GM12874 (cell line): ENCODE measurements around the gene RBM26.

Experiments used
- CTCF ChIP-seq: IDR thresholded peaks from 2 replicates; pipeline ENCODE4 v1.5.1; 2011; ENCODE audit warnings: low read depth, mild to moderate bottlenecking, control low read depth, low read length, moderate library complexity; ENCODE audit not compliant: insufficient read depth

RBM26 gene

GRCh38 chr13:79352107-79352506 is 53.9 kb downstream of the RBM26 start:
- TF ChIP-seq CTCF = no peak

GRCh38 chr13:79349011-79349410 is 57.0 kb downstream of the RBM26 start:
- TF ChIP-seq CTCF = no peak

- no peak for TF ChIP-seq CTCF
Measured at GRCh38 chr13:79346300-79346914, 59.6 kb downstream of the RBM26 start.

GRCh38 chr13:79341202-79341601 is 64.9 kb downstream of the RBM26 start:
- no peak for TF ChIP-seq CTCF

GRCh38 chr13:79340490-79340889 is 65.6 kb downstream of the RBM26 start:
- no peak for TF ChIP-seq CTCF

- no peak for TF ChIP-seq CTCF
Measured at GRCh38 chr13:79338343-79338742, 67.7 kb downstream of the RBM26 start.

GRCh38 chr13:79336966-79337365 is 69.1 kb downstream of the RBM26 start:
- TF ChIP-seq CTCF = no peak
